Fibroblast of villous mesenchyme (primary cell): Measurements from ENCODE around the gene DNAJB6. TPM values are rescaled to one million over a fixed set of nuclear protein-coding genes. Genes with fewer than 3 reads are reported as not detected.

Experiments used
- DNase-seq: peaks from one replicate; pipeline ENCODE4 v3.0.0-alpha.2; 2010; ENCODE audit warnings: low read depth
- H3K4me3 ChIP-seq: 2 replicates; pipeline ENCODE4 v1.5.1; 2011; ENCODE audit warnings: low read depth, mild to moderate bottlenecking, low read length
- total RNA-seq: library from RNA; depleted of rRNA; stranded (reverse); fragments of >200 nt; gene quantifications from 2 replicates; pipeline ENCODE4 v1.2.3, GENCODE V29; 2012
- TF ChIP-seq, protein P1 (sequence below): IDR thresholded peaks from 2 replicates; pipeline ENCODE4 v1.5.1; 2012; ENCODE audit warnings: low read depth, mild to moderate bottlenecking, low read length; ENCODE audit not compliant: insufficient read depth

DNAJB6 gene
- total RNA-seq, 1 donor, result 123 TPM

GRCh38 chr7:157464111-157464970 is 127.5 kb downstream of the DNAJB6 start:
- H3K4me3 ChIP-seq, result no peak overlapping the region
- DNase-seq, result no peak
- TF ChIP-seq, protein P1, sequence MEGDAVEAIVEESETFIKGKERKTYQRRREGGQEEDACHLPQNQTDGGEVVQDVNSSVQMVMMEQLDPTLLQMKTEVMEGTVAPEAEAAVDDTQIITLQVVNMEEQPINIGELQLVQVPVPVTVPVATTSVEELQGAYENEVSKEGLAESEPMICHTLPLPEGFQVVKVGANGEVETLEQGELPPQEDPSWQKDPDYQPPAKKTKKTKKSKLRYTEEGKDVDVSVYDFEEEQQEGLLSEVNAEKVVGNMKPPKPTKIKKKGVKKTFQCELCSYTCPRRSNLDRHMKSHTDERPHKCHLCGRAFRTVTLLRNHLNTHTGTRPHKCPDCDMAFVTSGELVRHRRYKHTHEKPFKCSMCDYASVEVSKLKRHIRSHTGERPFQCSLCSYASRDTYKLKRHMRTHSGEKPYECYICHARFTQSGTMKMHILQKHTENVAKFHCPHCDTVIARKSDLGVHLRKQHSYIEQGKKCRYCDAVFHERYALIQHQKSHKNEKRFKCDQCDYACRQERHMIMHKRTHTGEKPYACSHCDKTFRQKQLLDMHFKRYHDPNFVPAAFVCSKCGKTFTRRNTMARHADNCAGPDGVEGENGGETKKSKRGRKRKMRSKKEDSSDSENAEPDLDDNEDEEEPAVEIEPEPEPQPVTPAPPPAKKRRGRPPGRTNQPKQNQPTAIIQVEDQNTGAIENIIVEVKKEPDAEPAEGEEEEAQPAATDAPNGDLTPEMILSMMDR, result no peak

DNA sequence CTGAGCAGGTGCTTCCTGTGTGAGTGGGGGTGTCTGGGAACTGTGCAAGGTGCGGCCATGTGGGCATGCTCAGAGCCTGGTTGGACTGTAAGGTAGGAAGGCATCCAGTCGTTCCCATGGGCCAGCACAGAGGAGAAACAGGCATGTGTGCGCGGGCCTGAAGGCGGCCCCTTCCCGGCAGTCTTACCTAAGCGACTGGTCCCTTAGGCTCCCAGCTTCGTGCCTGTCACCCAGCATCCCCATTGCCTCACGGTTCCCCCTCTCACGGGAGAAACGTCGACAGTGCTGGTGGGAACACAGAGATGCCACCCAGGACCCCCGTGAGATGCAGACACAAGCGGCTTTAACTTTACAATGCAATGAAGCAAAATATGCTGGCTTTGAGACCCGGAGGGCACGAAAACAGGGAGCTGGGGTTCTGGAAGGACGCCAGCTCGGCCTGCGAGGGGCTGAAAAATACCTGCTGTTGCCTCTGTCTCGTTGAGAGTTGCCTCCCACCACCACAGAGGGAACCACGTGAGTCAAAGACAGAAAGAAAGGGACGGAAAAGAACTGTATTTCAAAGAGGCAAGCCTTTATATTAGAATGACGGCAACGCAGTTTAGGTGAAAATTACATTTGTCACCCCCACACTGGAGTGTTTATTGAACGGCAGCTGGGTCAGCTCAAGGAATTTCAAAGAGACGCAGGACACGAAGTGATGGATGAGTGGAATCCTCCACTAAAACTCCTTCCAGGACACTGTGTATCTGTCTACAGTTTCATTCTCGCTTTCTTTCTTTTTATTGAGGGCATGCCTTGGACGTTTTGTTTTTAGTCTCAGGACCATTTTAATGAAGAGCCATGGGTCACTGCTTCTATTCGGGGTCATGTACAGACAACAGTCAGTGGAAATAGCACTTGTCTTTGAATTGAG is 128.4 kb downstream of the DNAJB6 start:
- H3K4me3 ChIP-seq, result no peak overlapping the region
- TF ChIP-seq, protein P1, result no peak
- no peak for DNase-seq

GRCh38 chr7:157465891-157466866 is 129.4 kb downstream of the DNAJB6 start:
- DNase-seq, result no peak
- TF ChIP-seq, protein P1, result no peak
- H3K4me3 ChIP-seq, result no peak overlapping the region

GRCh38 chr7:157466867-157467261 is 130.1 kb downstream of the DNAJB6 start:
- no peak overlapping the region for H3K4me3 ChIP-seq
- DNase-seq, result no peak
- TF ChIP-seq, protein P1, result no peak

Other genes starting within 250 kb of the DNAJB6 start
- gene UBE3C, start 198.1 kb upstream of the DNAJB6 start, total RNA-seq, result 92.8 and 150 TPM in 2 replicates